ENCODE results near the gene ZNHIT2.
"Not testable (repeated sequence)": the region's sequence is repeated elsewhere in the genome, so short reads cannot be mapped to it uniquely, and the experiment has no call there.

DNA sequence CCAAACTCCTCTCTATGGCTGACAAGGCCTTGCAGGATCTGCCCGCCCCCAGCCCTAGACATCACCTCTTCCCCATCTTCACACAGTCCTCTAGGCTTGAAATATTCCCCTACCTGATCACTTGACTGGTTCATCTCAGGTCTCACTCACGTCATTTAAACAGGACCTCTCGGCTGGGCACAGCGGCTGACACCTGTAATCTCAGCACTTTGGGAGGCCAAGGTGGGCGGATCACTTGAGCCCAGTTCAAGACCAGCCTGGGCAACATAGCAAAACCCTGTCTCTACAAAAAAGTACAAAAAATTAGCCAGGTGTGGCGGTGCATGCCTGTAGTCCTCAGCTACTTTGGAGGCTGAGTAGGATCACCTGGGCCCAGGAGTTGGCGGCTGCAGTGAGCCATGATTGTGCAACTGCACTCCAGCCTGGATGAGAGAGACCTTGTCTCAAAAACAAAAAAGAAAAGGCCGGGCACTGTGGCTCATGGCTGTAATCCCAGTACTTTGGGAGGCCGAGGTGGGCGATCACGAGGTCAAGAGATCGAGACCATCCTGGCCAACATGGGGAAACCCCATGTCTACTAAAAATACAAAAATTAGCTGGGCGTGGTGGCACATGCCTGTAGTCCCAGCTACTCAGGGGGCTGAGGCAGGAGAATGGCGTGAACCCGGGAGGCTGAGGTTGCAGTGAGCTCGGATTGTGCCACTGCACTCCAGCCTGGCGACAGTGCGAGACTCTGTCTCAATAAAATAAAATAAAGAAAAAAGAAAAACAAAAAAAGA is 1.6 kb upstream of the ZNHIT2 start:
- TF ChIP-seq, protein P1, sequence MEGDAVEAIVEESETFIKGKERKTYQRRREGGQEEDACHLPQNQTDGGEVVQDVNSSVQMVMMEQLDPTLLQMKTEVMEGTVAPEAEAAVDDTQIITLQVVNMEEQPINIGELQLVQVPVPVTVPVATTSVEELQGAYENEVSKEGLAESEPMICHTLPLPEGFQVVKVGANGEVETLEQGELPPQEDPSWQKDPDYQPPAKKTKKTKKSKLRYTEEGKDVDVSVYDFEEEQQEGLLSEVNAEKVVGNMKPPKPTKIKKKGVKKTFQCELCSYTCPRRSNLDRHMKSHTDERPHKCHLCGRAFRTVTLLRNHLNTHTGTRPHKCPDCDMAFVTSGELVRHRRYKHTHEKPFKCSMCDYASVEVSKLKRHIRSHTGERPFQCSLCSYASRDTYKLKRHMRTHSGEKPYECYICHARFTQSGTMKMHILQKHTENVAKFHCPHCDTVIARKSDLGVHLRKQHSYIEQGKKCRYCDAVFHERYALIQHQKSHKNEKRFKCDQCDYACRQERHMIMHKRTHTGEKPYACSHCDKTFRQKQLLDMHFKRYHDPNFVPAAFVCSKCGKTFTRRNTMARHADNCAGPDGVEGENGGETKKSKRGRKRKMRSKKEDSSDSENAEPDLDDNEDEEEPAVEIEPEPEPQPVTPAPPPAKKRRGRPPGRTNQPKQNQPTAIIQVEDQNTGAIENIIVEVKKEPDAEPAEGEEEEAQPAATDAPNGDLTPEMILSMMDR (IDR thresholded peaks at IDR 0.05), result not testable (repeated sequence)
- not testable (repeated sequence) for TF ChIP-seq POLR2A (IDR thresholded peaks at IDR 0.05; ENCODE audit: low read depth); POLR2AphosphoS5 (IDR thresholded peaks at IDR 0.05); EP300 (IDR thresholded peaks at IDR 0.05)
